Epithelial cell of esophagus (primary cell): Measurements from ENCODE around the gene RGS6.

ENCODE experiments used
- DNase-seq: peaks from one replicate; pipeline ENCODE4 v3.0.0; 2010; ENCODE audit warnings: low read depth
- H3K4me3 ChIP-seq: 2 replicates; pipeline ENCODE4 v1.5.1; 2011; ENCODE audit warnings: mild to moderate bottlenecking, low read length, control low read depth
- CTCF ChIP-seq: IDR thresholded peaks from 2 replicates; pipeline ENCODE4 v1.5.1; 2011; ENCODE audit warnings: low read depth, mild to moderate bottlenecking, low read length, control low read depth, inconsistent platforms; ENCODE audit not compliant: insufficient read depth; ENCODE audit errors: missing control alignments

Gene RGS6

GRCh38 chr14:72261068-72261467 lies 328.8 kb downstream of the RGS6 start:
- H3K4me3 ChIP-seq: no peak overlapping the region
- no peak for DNase-seq
- TF ChIP-seq CTCF: no peak

GRCh38 chr14:72262771-72263170 lies 330.5 kb downstream of the RGS6 start:
- H3K4me3 ChIP-seq: no peak overlapping the region
- TF ChIP-seq CTCF: no peak
- DNase-seq: no peak

GRCh38 chr14:72264716-72265115 lies 332.5 kb downstream of the RGS6 start:
- H3K4me3 ChIP-seq: no peak overlapping the region
- DNase-seq: no peak
- TF ChIP-seq CTCF: no peak

- TF ChIP-seq CTCF: no peak
- no peak overlapping the region for H3K4me3 ChIP-seq
- DNase-seq: no peak
Measured at GRCh38 chr14:72270147-72270727, 338.0 kb downstream of the RGS6 start.

- DNase-seq: no peak
- no peak for TF ChIP-seq CTCF
- no peak overlapping the region for H3K4me3 ChIP-seq
Measured at GRCh38 chr14:72270749-72271148, 338.5 kb downstream of the RGS6 start.

- TF ChIP-seq CTCF: no peak
- H3K4me3 ChIP-seq: no peak overlapping the region
- no peak for DNase-seq
Measured at GRCh38 chr14:72275242-72275641, 343.0 kb downstream of the RGS6 start.

- no peak overlapping the region for H3K4me3 ChIP-seq
- DNase-seq: no peak
- TF ChIP-seq CTCF: no peak
Measured at GRCh38 chr14:72278316-72278715, 346.1 kb downstream of the RGS6 start.
